DMS53 (cell line): ENCODE data around the gene CEP162.
"Not testable (repeated sequence)": the region's sequence is repeated elsewhere in the genome, so short reads cannot be mapped to it uniquely, and the experiment has no call there.

ENCODE experiments used
- DNase-seq: peaks from one replicate; lab custom pipeline; 2025; lab: John Stamatoyannopoulos, UW

Gene CEP162

GRCh38 chr6:84086056-84086455 is 141.4 kb downstream of the CEP162 start:
- DNase-seq, result no peak

GRCh38 chr6:84084705-84085104 is 142.7 kb downstream of the CEP162 start:
- not testable (repeated sequence) for DNase-seq

GRCh38 chr6:84082689-84083265 is 144.7 kb downstream of the CEP162 start:
- peak; percentile 12 for DNase-seq

- no peak for DNase-seq
Measured at GRCh38 chr6:84081222-84081621, 146.2 kb downstream of the CEP162 start.

GRCh38 chr6:84078335-84078734 is 149.1 kb downstream of the CEP162 start:
- no peak for DNase-seq

GRCh38 chr6:84077645-84078044 is 149.8 kb downstream of the CEP162 start:
- DNase-seq, result no peak

GRCh38 chr6:84074988-84075781 is 152.3 kb downstream of the CEP162 start:
- DNase-seq, result peak; percentile 2
